ENCODE data around the gene MYCBP2.
"Not testable (repeated sequence)": the region's sequence is repeated elsewhere in the genome, so short reads cannot be mapped to it uniquely, and the experiment has no call there.

The MYCBP2 gene

DNA sequence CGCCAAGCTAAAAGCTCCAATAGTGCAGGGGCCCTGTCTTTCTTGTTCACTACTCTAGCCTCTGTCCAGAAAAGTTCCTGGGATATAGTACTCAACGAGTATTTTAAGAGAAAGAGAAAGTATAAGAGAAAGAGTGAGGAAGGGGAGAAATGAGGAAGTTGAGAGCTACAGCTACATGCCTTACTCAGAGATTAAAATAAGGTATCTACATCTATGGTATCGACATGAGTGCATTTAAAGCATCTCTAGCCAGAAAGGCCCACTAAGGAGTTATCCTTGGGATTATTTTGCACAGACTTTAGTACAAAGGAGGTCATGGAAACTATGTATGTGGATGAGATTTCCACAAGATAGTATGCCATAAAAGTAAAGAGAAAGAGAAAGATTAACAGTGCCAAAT lies 28.5 kb downstream of the MYCBP2 start:
- no peak for DNase-seq

DNA sequence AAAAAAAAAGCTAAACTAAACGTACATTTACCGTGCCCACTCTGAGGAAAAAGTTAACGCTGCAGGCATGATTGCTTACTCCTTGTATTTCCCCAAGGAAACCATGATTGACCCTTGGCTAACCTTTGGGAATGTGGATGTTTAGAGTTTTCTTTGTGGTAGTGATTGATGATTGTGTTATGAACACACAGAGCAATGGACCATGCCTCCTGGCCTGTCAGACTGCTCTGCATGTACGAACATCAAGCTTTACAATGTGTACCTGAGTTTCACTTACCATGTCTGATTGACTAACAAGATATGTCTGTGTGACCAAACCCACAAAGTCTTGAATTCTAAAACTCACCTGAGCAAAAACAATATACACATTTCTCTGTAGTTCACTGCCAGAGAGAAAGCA lies 35.1 kb downstream of the MYCBP2 start:
- no peak for DNase-seq

DNA sequence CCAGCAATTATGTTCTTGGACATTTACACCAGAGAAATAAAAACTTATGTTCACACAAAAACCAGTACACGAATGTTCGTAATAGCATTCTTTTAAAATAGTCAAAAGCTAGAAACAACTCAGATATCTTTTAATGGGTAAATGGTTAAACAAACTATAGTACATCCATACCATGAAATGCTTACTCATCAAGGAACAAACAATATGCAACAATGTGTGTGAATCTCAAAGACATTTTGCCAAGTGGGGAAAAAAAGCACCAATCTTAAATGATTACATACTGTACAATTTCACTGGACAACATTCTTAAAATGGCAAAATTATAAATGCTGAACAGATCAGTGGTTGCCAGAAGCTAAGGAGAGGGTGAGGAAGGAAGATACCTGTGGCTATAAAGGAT lies 36.6 kb downstream of the MYCBP2 start:
- DNase-seq, result no peak

DNA sequence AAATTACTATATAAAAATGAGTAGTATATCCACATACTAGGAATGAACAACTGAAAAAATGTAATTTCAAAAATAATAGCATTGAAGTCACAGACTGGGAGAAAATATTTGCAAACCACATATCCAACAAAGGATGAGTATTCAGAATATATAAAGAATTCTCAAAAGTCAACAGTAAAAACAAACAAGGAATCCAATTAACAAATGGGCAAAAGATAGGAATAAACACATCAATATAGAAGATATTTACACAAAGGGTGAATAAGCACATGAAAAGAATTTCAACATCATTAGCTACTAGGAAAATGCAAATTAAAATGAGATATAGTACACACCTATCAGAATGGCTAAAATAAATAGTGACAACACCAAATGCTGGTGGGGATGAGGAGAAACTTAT lies 37.0 kb downstream of the MYCBP2 start:
- no peak for DNase-seq

DNA sequence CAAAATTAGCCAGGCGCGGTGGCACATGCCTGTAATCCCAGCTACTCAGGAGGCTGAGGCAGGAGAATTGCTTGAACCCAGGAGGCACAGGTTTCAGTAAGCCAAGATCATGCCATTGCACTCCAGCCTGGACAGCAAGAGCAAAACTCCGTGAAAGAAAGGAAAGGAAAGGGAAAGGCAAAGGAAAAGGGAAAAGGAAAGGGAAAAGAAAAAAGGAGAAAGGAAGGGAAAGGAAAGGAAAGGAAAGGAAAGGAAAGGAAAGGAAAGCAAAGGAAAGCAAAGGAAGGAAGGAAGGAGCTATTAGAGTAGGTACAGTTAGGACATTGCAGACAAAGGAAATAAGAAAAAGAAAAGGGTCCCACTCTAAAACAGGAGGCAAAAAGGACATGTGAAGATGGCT lies 41.3 kb downstream of the MYCBP2 start:
- DNase-seq, result not testable (repeated sequence)

DNA sequence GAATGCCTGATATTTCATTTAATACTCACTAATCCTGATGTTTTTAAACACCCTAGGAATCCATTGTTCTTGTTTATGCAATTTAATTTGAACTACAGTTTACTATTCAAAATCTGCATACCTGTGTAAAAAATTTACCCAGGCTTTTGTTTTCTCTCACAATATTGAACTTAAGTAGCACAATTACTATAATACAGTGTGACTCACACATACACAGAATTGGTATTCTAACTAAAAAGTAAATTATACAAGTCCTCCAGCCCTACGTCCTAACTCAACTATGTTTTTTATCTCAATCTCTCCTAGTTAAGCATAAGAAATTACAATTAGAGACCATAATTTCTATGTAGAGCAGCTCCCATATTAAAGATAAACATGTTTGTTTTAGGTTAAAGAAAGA lies 41.8 kb downstream of the MYCBP2 start:
- DNase-seq, result no peak

DNA sequence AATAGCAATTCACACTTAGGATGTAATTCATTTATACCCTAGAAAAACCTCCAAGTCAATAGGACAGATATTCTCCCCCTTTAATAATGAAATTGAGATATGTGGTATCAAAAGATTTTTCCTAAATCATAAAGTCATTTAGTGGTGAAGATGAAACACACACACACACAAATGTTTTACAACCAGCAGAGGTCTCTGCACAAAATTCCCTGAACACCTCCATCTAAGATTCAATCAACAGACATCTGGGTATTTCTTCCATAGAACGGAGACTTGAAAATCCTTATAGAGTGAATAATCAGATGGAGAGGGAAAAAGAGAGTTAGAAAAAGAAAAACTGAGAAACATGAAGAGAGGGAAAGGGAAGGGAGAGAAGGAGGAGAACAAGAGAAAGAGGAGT lies 52.8 kb downstream of the MYCBP2 start:
- DNase-seq, result no peak

DNA sequence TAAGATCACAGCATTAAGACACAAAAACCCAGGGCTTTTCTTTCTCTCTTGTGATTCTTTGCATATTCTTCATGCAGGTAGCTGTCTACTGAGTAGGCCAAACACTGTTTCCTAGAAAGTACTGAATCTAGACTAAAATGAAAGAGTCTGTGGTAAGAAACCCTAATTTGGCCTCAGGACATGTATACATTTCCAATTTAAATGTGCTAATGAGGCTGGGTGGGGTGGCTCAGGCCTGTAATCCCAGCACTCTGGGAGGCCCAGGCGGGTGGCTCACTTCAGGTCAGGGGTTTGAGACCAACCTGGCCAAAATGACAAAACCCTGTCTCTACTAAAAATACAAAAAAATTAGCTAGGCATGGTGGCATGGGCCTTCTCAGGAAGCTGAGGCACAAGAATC lies 57.8 kb downstream of the MYCBP2 start:
- no peak for DNase-seq

DNA sequence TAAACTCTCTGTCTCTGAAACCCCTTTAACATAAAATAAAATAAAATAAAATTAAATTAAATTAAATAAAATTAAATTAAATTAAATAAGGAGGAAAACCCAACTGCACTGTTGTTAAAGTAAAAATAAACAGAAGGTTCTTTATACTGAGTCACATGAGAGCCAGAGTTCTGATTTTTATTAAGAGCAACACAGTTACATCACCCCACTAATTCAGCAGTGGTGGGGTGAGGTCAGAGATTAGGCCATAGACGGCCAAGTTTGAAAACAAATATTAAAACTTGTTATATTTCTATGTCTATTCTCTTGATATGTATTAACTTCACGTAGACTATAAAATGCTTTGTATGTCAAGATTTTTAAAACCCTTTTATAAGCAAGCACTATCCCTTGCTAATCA lies 59.5 kb downstream of the MYCBP2 start:
- no peak for DNase-seq

DNA sequence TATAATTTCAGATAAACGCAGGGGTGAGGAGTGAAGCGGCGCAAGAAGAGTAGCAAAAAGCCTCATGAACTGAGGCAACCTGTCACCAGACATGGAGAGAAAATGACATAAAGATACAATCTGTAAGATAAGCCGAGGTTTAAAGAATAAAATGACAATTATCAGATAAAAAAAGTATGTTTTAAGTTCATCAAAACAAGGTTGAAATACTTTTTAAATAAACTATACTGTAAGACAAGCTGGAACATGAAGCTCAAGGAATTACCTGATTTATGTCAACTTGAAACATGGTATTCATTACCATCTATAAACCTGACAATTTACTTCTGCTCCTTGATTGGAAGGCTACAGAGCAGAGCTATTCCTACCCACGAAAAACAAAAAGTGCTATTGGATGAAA lies 61.6 kb downstream of the MYCBP2 start:
- no peak for DNase-seq

DNA sequence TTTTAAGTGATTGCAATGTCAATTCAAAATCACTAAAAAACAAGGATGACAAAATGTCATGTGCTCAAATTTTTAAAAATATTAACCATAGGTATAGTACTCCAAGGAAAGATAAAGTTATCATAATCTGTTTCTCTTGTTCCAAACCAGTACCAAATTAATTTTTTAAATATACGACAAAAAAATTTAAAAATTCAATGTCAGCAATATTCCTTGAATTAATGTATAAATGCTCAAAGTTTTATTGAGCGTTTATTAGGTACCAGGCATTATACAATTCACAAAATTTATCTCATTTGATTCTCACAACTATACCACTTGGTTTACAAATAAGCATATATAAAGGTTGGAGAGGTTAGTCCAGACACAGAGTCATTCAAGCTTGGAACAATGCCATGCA lies 64.7 kb downstream of the MYCBP2 start:
- no peak for DNase-seq

DNA sequence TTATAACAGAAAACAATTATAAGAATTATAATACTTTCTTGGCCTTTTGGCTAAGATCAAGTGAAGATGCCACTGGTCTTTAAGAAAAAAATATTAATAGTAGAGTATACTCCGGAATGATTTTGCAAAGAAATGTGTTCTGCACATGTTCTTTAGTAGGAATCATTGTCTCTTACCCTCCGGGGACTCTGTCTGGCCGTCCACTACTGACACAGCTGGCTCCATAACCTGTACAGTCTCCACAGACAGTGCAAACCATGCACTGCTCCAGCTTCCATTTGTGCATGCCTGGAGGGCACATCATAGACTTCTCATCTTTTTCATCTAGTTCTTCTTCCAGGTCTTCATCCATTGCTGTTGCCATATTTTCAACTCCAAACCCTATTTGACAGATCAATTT lies 75.9 kb downstream of the MYCBP2 start:
- DNase-seq, result no peak

DNA sequence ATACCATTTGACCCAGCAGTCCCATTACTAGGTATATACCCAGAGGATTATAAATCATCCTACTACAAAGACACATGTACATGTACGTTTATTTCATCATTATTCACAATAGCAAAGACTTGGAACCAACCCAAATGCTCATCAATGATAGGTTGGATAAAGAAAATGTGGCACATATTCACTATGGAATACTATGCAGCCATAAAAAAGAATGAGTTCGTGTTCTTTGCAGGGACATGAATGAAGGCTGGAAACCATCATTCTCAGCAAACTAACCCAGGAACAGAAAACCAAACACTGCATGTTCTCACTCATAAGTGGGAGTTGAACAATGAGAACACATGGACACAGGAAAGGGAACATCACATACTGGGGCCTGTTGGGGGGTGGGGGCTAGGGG lies 81.7 kb downstream of the MYCBP2 start:
- not testable (repeated sequence) for DNase-seq

DNA sequence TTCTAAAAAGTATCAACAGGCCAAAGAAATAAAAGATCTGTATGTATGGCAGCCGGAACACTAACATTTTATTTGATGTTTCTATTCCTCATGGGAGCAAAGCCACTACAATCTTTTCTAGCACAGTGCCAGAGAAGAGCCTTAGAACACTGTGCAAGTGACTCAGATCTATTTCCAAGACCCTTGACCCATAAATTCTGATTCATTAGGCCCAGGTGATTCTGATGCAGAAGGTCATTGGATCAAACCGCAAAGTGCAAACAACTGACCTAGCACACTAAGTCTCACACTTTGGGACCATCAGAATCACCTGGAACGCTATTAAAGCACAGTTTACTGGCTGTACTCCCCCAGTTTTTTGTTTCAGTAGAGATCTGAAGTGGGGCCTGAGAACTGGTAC lies 87.6 kb downstream of the MYCBP2 start:
- no peak for DNase-seq

DNA sequence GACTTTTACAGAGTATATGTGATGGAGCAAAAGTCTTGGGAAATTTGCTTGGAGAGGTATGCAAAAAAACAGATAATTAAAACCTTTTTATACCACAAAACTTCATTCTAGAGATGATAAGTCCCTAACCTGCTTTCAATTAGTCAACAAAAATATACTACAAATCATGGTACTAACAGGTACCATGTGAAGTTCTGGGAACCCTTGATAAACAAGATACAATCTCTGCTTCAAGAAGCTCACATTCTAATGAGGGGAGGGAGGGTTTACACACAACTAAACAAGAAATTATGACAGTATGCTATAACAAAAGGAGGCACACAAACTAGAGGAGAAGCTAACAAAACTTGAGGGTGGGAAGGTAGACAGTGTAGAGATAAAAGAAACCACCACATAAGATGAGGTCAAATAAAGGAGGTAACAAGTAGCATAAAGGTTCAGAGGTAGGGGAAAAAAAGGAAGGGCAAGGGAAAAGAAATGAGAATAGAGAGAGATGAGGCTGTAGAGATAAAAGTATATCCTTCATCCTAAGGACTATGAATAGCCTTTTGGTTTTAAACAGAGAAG lies 91.4 kb downstream of the MYCBP2 start:
- no peak for DNase-seq

DNA sequence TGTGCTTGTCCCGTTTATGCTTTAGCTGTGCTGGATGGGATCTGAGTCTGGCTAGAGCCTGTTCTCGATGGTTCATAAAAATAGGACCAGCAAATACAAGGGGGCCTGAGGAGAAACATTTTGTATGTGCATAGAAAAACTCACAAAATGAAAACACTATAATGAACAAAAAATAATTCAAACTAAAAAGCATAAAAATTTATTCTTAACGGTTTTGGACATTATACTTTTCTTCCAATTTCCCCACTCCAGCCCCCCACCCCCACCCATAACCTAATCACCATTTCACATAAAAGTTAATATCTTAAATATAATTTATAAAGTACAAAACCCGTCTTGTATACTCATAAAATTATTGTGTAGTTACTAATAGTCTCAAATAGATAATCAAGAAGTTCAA lies 93.7 kb downstream of the MYCBP2 start:
- DNase-seq, result no peak

DNA sequence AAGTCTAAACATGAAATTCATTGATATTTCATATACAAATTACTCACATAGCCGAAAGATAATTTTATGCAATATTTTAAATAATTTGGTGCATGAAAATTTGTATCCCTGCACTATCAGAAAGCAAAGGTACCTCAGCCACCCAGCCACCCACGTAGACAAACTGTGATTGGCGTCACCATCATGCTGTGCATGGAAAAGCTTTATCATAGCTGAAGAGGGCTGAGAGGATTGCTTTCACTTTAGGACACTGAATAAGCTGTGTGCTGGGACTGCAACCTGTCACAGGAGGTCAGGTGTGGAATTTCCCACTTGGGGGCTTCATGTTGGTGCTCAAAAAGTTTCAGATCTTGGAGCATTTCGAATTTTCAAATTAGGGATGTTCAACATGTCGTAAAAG lies 96.3 kb downstream of the MYCBP2 start:
- no peak for DNase-seq

DNA sequence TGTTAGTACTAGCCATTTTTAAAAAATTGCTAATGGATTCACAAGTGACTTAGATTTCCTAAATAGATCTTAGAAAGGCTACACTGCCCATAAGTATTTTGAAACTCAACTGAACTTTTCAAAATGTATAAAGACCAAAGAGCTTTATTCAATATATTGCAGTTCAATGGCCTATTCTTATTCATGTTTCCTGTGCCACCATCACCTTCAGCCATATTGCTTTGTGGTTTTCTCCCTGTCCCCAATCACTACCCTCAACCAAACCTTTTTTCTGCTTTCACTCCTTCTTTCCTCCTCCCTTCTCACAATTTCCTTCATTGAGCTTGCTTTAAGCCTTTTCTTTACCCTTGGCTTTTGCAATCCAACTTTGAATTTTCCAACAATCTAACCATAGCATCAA lies 100.9 kb downstream of the MYCBP2 start:
- DNase-seq, result no peak

DNA sequence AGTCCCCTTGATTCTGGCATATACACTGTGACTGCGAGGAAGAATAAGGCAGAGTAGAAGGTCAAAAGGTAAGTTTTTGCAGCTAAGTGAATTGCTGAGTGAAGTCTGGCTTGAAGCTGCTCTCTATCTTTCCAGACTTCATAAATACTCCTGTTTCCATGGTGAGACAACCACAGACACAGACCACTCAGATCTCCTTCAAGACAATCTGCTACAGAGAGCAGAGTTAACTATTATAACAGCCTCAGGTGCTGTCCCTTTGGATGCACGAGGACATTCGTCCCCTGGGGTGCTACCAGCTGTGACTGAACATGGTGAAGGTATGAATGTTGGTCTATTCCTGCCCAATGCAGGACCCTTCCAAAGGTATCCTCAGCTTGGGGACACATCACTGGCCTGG lies 104.0 kb downstream of the MYCBP2 start:
- no peak for DNase-seq

DNA sequence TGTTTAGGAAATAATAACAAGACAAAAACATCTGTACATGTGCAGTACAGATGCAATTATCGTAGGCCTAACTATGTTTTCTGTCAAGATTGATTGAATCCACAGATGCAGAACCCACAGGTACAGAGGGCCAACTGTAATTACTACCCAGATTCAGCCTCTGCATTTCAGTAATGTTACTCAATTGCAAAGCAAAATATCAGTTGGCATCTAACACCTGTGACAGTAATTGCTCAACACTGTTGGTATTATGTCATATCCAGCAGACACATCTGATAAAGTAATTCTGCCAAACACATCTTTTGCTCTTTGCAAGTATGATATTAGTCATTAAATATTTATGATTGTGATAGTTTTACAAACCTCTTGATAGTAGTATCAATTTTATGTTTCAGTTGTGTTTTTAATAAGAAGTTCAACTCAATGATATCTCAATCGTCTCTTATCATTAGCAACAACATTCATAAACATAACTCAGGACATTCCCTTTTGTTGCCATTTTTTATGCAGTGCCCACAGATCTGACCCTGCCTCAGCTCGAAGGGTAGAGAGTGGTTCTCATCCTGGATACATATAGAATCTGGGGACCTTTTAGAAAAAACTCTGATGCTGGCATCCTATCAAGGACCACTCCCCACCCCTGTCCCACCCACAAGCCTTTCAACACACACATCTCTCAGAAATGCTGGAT lies 104.7 kb downstream of the MYCBP2 start:
- no peak for DNase-seq

DNA sequence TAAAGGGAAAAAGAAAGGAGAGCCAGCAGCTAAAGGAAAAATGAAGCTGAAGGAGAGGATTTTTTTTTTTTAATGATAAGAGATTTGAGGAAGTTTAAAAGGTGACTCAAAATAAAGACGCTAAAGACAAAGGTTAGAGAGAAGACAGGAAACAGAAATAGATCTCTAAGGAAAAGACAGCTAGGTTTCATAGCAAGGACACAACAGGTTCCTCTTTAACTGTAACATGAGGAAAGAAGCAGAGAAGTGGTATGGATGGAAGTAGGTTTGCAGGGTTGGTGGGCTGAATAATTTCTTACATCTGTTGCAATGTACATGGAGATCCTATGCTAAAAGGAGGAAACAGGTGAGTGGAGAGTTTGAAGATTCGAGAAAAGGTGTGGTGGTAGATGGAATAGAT lies 107.5 kb downstream of the MYCBP2 start:
- no peak for DNase-seq

DNA sequence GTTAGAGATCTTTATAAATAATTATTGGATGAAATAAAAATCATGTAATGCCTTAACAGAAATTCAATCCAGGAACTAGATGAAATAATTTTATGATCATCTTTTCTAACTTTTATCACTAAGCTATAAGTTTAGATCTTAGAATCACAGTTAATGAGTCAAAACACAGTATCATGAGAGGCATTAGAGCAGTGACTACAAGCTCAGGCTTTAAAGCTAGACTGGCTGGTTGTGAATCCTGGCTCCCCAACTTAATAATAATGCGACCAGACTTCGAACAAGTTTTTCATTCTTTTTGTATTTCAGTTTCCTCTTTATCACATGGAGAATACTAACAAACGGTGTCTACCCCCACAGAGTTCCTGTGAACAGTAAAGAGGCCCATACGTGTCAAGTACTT lies 108.6 kb downstream of the MYCBP2 start:
- DNase-seq, result no peak

DNA sequence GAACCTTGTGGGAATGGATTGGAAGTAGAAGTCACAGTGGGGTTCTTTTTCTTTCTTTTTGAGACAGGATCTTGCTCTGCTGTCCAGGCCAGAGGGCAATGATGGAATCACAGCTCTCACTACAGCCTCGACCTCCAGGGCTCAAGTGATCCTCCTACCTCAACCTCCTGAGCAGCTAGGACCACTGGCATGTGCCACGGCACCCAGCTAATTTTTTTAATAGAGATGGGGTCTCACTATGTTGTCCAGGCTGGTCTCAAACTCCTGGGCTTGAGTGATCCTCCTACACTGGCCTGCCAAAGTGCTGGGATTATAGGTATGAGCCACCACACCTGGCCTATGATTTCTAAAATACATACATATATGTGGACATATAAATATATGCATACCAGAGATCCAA lies 111.4 kb downstream of the MYCBP2 start:
- no peak for DNase-seq

DNA sequence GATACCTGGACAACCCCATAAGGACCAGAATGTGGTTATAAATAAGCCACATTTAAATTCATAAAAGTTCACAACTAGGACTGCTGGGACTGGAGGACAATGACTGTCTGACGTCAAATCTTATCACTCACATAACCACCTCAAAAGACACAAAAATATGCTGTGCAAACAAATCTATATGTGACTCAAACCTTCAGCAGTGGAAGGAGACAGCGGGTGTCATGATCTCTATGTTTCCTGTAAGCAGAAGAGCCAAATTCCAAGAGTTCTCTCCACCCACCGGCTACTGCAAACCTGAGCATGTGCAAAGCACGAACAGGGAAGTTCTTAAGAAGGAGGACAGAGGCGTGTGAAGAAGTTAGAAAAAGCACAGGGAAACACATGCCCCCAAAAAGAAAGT lies 113.2 kb downstream of the MYCBP2 start:
- DNase-seq, result no peak

DNA sequence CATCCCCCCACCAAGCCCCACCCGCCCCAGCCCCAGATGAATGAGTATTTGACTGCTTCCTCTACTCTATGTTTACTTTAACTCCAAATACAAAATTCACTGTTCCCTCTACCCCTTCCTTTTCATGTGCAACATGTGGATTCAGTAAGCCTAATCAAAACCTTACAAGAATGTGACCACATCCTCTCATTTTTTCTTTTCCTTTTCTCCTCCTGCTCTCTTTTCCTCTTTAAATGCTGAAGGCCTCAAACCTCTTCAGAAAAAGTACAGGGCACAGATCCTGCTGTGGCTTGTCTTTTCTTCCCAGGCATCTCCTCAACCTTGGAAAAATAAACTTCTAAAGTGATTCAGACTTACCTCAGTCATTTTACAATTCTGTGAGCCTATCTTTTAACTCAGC lies 119.0 kb downstream of the MYCBP2 start:
- DNase-seq, result no peak

Measured in right hindlimb (tissue), 1 donor.